ACC112 (cell line): ENCODE measurements around the gene PPP1R18.
"Not testable (repeated sequence)": the region's sequence is repeated elsewhere in the genome, so short reads cannot be mapped to it uniquely, and the experiment has no call there.

Experiments
- H2AFZ ChIP-seq: fragments of 200-600 bp; sonication (generic); one replicate; pipeline ENCODE4 v1.6.0; 2017; ENCODE audit warnings: antibody characterized with exemption, low read length; ENCODE audit not compliant: unreplicated experiment
- H3K27ac ChIP-seq: fragments of 200-600 bp; sonication (generic); 2 replicates; pipeline ENCODE4 v1.5.1; 2014; ENCODE audit warnings: low read depth, mild to moderate bottlenecking, antibody characterized with exemption, low read length, moderate library complexity
- H3K27me3 ChIP-seq: fragments of 200-600 bp; sonication (generic); 2 replicates; pipeline ENCODE4 v1.6.1; 2014; ENCODE audit warnings: mild to moderate bottlenecking, antibody characterized with exemption, low read length, moderate library complexity, mixed read lengths; ENCODE audit not compliant: insufficient read depth
- H3K36me3 ChIP-seq: fragments of 200-600 bp; sonication (generic); 2 replicates; pipeline ENCODE4 v1.6.1; 2016; ENCODE audit warnings: mild to moderate bottlenecking, antibody characterized with exemption, low read length, moderate library complexity, mixed read lengths; ENCODE audit not compliant: insufficient read depth
- H3K4me1 ChIP-seq: fragments of 200-600 bp; sonication (generic); one replicate; pipeline ENCODE4 v1.6.1; 2016; ENCODE audit warnings: low read length, mixed read lengths; ENCODE audit not compliant: insufficient read depth, unreplicated experiment, control insufficient read depth
- H3K4me3 ChIP-seq: fragments of 200-600 bp; sonication (generic); 2 replicates; pipeline ENCODE4 v1.5.1; 2014; ENCODE audit warnings: mild to moderate bottlenecking, low read depth, low read length
- H3K79me2 ChIP-seq: fragments of 200-600 bp; sonication (generic); one replicate; pipeline ENCODE4 v1.6.0; 2016; ENCODE audit warnings: low read length; ENCODE audit not compliant: control insufficient read depth, unreplicated experiment, insufficient read depth

Gene PPP1R18

GRCh38 chr6:30719356-30719755, 32.9 kb upstream of the PPP1R18 start:
- H3K4me3 ChIP-seq: peak overlapping the region; percentile 80
- peaks cover 32% of the 10 kb centered on the region for H3K4me1 ChIP-seq
- peaks cover 74% of the 10 kb centered on the region for H3K79me2 ChIP-seq
- no peaks in the 10 kb centered on the region for H3K27me3 ChIP-seq
- H3K27ac ChIP-seq: peak overlapping the region; percentile 73
- H3K36me3 ChIP-seq: peaks cover 26% of the 10 kb centered on the region; the same call in 1 of the 2 replicates
- H2AFZ ChIP-seq: peak overlapping the region; percentile 57

GRCh38 chr6:30717845-30718720, 31.6 kb upstream of the PPP1R18 start:
- Histone ChIP-seq H2AFZ (peak overlapping the region; percentile 47), H3K27ac (peak overlapping the region; percentile 92), H3K36me3 (peaks cover 34% of the 10 kb centered on the region; the same call in 1 of the 2 replicates), H3K79me2 (peaks cover 62% of the 10 kb centered on the region), H3K4me3 (peak overlapping the region; percentile 73), H3K4me1 (peaks cover 21% of the 10 kb centered on the region)
- H3K27me3 ChIP-seq: not testable (repeated sequence)

- Histone ChIP-seq H3K36me3 (peaks cover 36% of the 10 kb centered on the region; the same call in 1 of the 2 replicates), H2AFZ (peak within 1 kb of the TSS; percentile 47), H3K27ac (peak within 1 kb of the TSS; percentile 92), H3K4me3 (peak within 1 kb of the TSS; percentile 78), H3K79me2 (peaks cover 54% of the 10 kb centered on the region), H3K4me1 (peaks cover 17% of the 10 kb centered on the region), H3K27me3 (no peaks in the 10 kb centered on the region)
These were observed 30.8 kb upstream of the PPP1R18 start, which contains the start of gene MDC1 for GRCh38 chr6:30717129-30717844. Gene MDC1, minus strand, starts transcription at chr6:30717281. Its CDS starts 2,106 bp downstream, at chr6:30715175.

GRCh38 chr6:30716879-30717128, 30.4 kb upstream of the PPP1R18 start:
- H3K4me3 ChIP-seq: peak overlapping the region; percentile 78
- peak overlapping the region; percentile 41 for H2AFZ ChIP-seq
- H3K27ac ChIP-seq: peak overlapping the region; percentile 79
- peaks cover 17% of the 10 kb centered on the region for H3K4me1 ChIP-seq
- H3K27me3 ChIP-seq: no peaks in the 10 kb centered on the region
- peaks cover 50% of the 10 kb centered on the region for H3K79me2 ChIP-seq
- peaks cover 36% of the 10 kb centered on the region; the same call in 1 of the 2 replicates for H3K36me3 ChIP-seq

GRCh38 chr6:30714263-30714662, 27.8 kb upstream of the PPP1R18 start:
- peaks cover 17% of the 10 kb centered on the region for H3K4me1 ChIP-seq
- H3K36me3 ChIP-seq: peaks cover 48% of the 10 kb centered on the region

GRCh38 chr6:30712441-30712945, 26.0 kb upstream of the PPP1R18 start:
- Histone ChIP-seq H3K27ac (no peak overlapping the region), H2AFZ (no peak overlapping the region)

More at GRCh38 chr6:30714263-30714662, 27.8 kb upstream of the PPP1R18 start:
- H3K79me2 ChIP-seq: peaks cover 29% of the 10 kb centered on the region
- H3K27ac ChIP-seq: no peak overlapping the region
- H2AFZ ChIP-seq: no peak overlapping the region
- no peak overlapping the region for H3K4me3 ChIP-seq
- H3K27me3 ChIP-seq: no peaks in the 10 kb centered on the region

GRCh38 chr6:30711758-30712380, 25.4 kb upstream of the PPP1R18 start:
- Histone ChIP-seq H3K4me1 (peaks cover 10% of the 10 kb centered on the region), H3K36me3 (peaks cover 50% of the 10 kb centered on the region), H3K27me3 (no peaks in the 10 kb centered on the region), H3K27ac (no peak overlapping the region), H2AFZ (no peak overlapping the region), H3K4me3 (no peak overlapping the region), H3K79me2 (peaks cover 19% of the 10 kb centered on the region)

More at GRCh38 chr6:30712441-30712945, 26.0 kb upstream of the PPP1R18 start:
- Histone ChIP-seq H3K79me2 (peaks cover 20% of the 10 kb centered on the region), H3K4me3 (no peak overlapping the region), H3K27me3 (no peaks in the 10 kb centered on the region), H3K36me3 (peaks cover 50% of the 10 kb centered on the region), H3K4me1 (peaks cover 10% of the 10 kb centered on the region)

- no peak overlapping the region for H3K4me3 ChIP-seq
- no peaks in the 10 kb centered on the region for H3K79me2 ChIP-seq
- H3K36me3 ChIP-seq: peaks cover 41% of the 10 kb centered on the region
These were observed 22.8 kb upstream of the PPP1R18 start for GRCh38 chr6:30709101-30709868.

GRCh38 chr6:30707281-30707850, 20.9 kb upstream of the PPP1R18 start:
- no peak overlapping the region for H3K27ac ChIP-seq
- no peak overlapping the region for H2AFZ ChIP-seq
- H3K27me3 ChIP-seq: no peaks in the 10 kb centered on the region
- peaks cover 31% of the 10 kb centered on the region for H3K36me3 ChIP-seq
- no peak overlapping the region for H3K4me3 ChIP-seq
- no peaks in the 10 kb centered on the region for H3K4me1 ChIP-seq
- no peaks in the 10 kb centered on the region for H3K79me2 ChIP-seq

More at GRCh38 chr6:30709101-30709868, 22.8 kb upstream of the PPP1R18 start:
- no peak overlapping the region for H3K27ac ChIP-seq
- H2AFZ ChIP-seq: no peak overlapping the region
- no peaks in the 10 kb centered on the region for H3K4me1 ChIP-seq
- H3K27me3 ChIP-seq: no peaks in the 10 kb centered on the region
